WERI-Rb-1 (cell line): ENCODE results near the gene TRIM7.

Experiments used
- DNase-seq: peaks from one replicate; pipeline ENCODE4 v3.0.0-alpha.2; 2020
- H3K27ac ChIP-seq: fragments of 250-450 bp; sonication (Bioruptor Pico); 2 replicates; pipeline ENCODE4 v1.5.1; 2020; ENCODE audit warnings: mild to moderate bottlenecking, moderate library complexity
- H3K27me3 ChIP-seq: fragments of 250-450 bp; sonication (Bioruptor Pico); 2 replicates; pipeline ENCODE4 v1.5.1; 2021; ENCODE audit warnings: mild to moderate bottlenecking, low read depth, moderate library complexity; ENCODE audit not compliant: insufficient read depth, severe bottlenecking
- H3K36me3 ChIP-seq: fragments of 250-450 bp; sonication (Bioruptor Pico); 2 replicates; pipeline ENCODE4 v1.5.1; 2020; ENCODE audit warnings: mild to moderate bottlenecking, moderate library complexity
- H3K4me3 ChIP-seq: 2 replicates; pipeline ENCODE4 v1.5.1; 2011; ENCODE audit warnings: low read depth, mild to moderate bottlenecking, control low read depth, low read length
- H3K9me3 ChIP-seq: fragments of 250-450 bp; sonication (Bioruptor Pico); 2 replicates; pipeline ENCODE4 v1.5.1; 2021; ENCODE audit warnings: mild to moderate bottlenecking, moderate library complexity; ENCODE audit not compliant: severe bottlenecking
- CTCF ChIP-seq: IDR thresholded peaks from 2 replicates; pipeline ENCODE4 v1.5.1; 2011; ENCODE audit warnings: low read depth, mild to moderate bottlenecking, control low read depth, inconsistent platforms, low read length

TRIM7 gene

GRCh38 chr5:181191526-181192336 is 13.3 kb downstream of the TRIM7 start:
- Histone ChIP-seq H3K36me3 (no peaks in the 10 kb centered on the region), H3K27me3 (no peaks in the 10 kb centered on the region), H3K4me3 (peak overlapping the region; percentile 85), H3K27ac (peak overlapping the region; percentile 84), H3K9me3 (no peaks in the 10 kb centered on the region)
- TF ChIP-seq CTCF, result no peak
- DNase-seq, result peak; percentile 85

- peak overlapping the region; percentile 32 for H3K27ac ChIP-seq
- DNase-seq, result peak; percentile 29
Observed at GRCh38 chr5:181190711-181191525, 14.1 kb downstream of the TRIM7 start.

GRCh38 chr5:181189962-181190710 is 14.9 kb downstream of the TRIM7 start:
- peak overlapping the region; percentile 85 for H3K4me3 ChIP-seq
- no peaks in the 10 kb centered on the region for H3K9me3 ChIP-seq
- no peak for DNase-seq
- H3K27me3 ChIP-seq, result no peaks in the 10 kb centered on the region
- H3K27ac ChIP-seq, result no peak overlapping the region
- no peaks in the 10 kb centered on the region for H3K36me3 ChIP-seq
- TF ChIP-seq CTCF, result no peak

More at GRCh38 chr5:181190711-181191525, 14.1 kb downstream of the TRIM7 start:
- peak overlapping the region; percentile 85 for H3K4me3 ChIP-seq
- no peak for TF ChIP-seq CTCF
- no peaks in the 10 kb centered on the region for H3K9me3 ChIP-seq
- H3K36me3 ChIP-seq, result no peaks in the 10 kb centered on the region
- H3K27me3 ChIP-seq, result no peaks in the 10 kb centered on the region

- Histone ChIP-seq H3K36me3 (no peaks in the 10 kb centered on the region), H3K9me3 (no peaks in the 10 kb centered on the region), H3K27ac (no peak overlapping the region), H3K27me3 (no peaks in the 10 kb centered on the region), H3K4me3 (peak overlapping the region; percentile 85)
- no peak for TF ChIP-seq CTCF
- DNase-seq, result no peak
Observed at GRCh38 chr5:181189363-181189961, 15.5 kb downstream of the TRIM7 start.

- peak; percentile 46 for DNase-seq
- peak overlapping the region; percentile 48 for H3K27ac ChIP-seq
- no peaks in the 10 kb centered on the region for H3K27me3 ChIP-seq
- peak overlapping the region; percentile 85 for H3K4me3 ChIP-seq
- H3K9me3 ChIP-seq, result no peaks in the 10 kb centered on the region
- H3K36me3 ChIP-seq, result no peaks in the 10 kb centered on the region
- TF ChIP-seq CTCF, result no peak
Observed at GRCh38 chr5:181188700-181189362, 16.2 kb downstream of the TRIM7 start.
